GM12878 (cell line): Measurements from ENCODE around the gene UBC.

ENCODE experiments used
- DPF2 ChIP-seq: fragments of 450-650 bp; IDR thresholded peaks from 2 replicates; pipeline ENCODE4 v1.6.1; 2017; ENCODE audit warnings: mild to moderate bottlenecking
- EP300 ChIP-seq, 2 experiments: fragments of 150-350 bp in 1 of 2; IDR thresholded peaks; 2 replicates each; pipeline ENCODE4 v1.6.1; 2011 to 2012; ENCODE audit warnings: low read depth in 2 of 2, low read length in 2 of 2, borderline replicate concordance in 1 of 2, improper control_type of control experiment in 1 of 2, inconsistent platforms in 1 of 2; ENCODE audit not compliant: control insufficient read depth in 1 of 2
- FOXM1 ChIP-seq: IDR thresholded peaks from 2 replicates; pipeline ENCODE4 v1.6.1; 2012; ENCODE audit warnings: low read depth, mild to moderate bottlenecking, inconsistent platforms, low read length, moderate library complexity
- MXI1 ChIP-seq: fragments of 150-350 bp; IDR thresholded peaks from 2 replicates; pipeline ENCODE4 v1.6.1; 2011; ENCODE audit warnings: low read depth, mild to moderate bottlenecking, inconsistent platforms, low read length, improper control_type of control experiment
- POLR2A ChIP-seq: IDR thresholded peaks from 2 replicates; pipeline ENCODE4 v1.6.1; 2011; ENCODE audit warnings: low read depth, mild to moderate bottlenecking, low read length
- POLR2AphosphoS5 ChIP-seq: IDR thresholded peaks from 2 replicates; pipeline ENCODE4 v1.6.1; 2011; ENCODE audit warnings: mild to moderate bottlenecking, low read length, inconsistent platforms
- TCF12 ChIP-seq: IDR thresholded peaks from 2 replicates; pipeline ENCODE4 v1.6.1; 2011; ENCODE audit warnings: low read depth, mild to moderate bottlenecking, low read length
- TF ChIP-seq, protein P1 (sequence below): IDR thresholded peaks from 2 replicates; pipeline ENCODE4 v1.6.1; 2012; ENCODE audit warnings: mild to moderate bottlenecking, low read depth, low read length
- TF ChIP-seq, protein P2 (sequence below), 3 experiments: IDR thresholded peaks in 2 of 3; conservative IDR thresholded peaks in 1 of 3; 2 replicates each; pipeline ENCODE4 v1.5.1; 2011; ENCODE audit warnings: low read depth in 3 of 3, low read length in 3 of 3, mild to moderate bottlenecking in 3 of 3, control low read depth in 2 of 3, moderate library complexity in 2 of 3, inconsistent platforms in 1 of 3, mixed read lengths in 1 of 3; ENCODE audit not compliant: control insufficient read depth in 2 of 3, insufficient read depth in 1 of 3; ENCODE audit errors: extremely low read depth in 1 of 3
- TF ChIP-seq, protein P3 (sequence below): IDR thresholded peaks from 2 replicates; pipeline ENCODE4 v1.6.1; 2011; ENCODE audit warnings: low read depth, low read length, improper control_type of control experiment, borderline replicate concordance

DNA sequence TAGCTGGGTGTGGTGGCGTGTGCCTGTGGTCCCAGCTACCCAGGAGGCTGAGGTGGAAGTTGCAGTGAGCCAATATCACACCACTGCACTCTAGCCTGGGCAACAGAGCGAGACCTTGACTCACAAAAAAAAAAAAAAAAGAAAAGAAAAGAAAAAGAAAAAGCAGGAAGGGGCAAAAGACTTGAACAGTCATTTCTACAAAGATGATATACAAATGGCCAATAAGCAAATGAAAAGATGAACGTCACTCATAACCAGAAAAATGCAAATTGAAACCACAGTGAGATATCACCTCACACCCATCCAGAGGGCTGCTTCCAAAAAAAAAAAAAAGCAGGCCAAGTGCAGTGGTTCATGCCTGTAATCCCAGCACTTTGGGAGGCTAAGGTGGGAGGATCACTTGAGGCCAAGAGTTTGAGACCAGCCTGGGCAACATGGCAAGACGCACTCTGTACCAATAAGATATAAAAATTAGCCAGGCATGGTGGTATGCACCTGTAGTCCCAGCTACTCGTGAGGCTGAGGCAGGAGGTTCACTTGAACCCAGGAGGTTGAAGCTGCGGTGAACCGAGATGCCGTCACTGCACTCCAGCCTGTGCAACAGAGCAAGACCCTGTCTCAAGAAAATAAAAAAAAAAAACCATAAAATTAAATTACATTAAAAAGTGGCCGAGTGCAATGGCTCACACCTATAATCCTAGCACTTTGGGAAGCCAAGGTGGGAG, 20.5 kb downstream of the UBC start:
- TF ChIP-seq FOXM1 = no peak
- no peak for TF ChIP-seq TCF12
- TF ChIP-seq POLR2AphosphoS5 = no peak
- TF ChIP-seq, protein P1, sequence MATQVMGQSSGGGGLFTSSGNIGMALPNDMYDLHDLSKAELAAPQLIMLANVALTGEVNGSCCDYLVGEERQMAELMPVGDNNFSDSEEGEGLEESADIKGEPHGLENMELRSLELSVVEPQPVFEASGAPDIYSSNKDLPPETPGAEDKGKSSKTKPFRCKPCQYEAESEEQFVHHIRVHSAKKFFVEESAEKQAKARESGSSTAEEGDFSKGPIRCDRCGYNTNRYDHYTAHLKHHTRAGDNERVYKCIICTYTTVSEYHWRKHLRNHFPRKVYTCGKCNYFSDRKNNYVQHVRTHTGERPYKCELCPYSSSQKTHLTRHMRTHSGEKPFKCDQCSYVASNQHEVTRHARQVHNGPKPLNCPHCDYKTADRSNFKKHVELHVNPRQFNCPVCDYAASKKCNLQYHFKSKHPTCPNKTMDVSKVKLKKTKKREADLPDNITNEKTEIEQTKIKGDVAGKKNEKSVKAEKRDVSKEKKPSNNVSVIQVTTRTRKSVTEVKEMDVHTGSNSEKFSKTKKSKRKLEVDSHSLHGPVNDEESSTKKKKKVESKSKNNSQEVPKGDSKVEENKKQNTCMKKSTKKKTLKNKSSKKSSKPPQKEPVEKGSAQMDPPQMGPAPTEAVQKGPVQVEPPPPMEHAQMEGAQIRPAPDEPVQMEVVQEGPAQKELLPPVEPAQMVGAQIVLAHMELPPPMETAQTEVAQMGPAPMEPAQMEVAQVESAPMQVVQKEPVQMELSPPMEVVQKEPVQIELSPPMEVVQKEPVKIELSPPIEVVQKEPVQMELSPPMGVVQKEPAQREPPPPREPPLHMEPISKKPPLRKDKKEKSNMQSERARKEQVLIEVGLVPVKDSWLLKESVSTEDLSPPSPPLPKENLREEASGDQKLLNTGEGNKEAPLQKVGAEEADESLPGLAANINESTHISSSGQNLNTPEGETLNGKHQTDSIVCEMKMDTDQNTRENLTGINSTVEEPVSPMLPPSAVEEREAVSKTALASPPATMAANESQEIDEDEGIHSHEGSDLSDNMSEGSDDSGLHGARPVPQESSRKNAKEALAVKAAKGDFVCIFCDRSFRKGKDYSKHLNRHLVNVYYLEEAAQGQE = no peak
- TF ChIP-seq, protein P2, sequence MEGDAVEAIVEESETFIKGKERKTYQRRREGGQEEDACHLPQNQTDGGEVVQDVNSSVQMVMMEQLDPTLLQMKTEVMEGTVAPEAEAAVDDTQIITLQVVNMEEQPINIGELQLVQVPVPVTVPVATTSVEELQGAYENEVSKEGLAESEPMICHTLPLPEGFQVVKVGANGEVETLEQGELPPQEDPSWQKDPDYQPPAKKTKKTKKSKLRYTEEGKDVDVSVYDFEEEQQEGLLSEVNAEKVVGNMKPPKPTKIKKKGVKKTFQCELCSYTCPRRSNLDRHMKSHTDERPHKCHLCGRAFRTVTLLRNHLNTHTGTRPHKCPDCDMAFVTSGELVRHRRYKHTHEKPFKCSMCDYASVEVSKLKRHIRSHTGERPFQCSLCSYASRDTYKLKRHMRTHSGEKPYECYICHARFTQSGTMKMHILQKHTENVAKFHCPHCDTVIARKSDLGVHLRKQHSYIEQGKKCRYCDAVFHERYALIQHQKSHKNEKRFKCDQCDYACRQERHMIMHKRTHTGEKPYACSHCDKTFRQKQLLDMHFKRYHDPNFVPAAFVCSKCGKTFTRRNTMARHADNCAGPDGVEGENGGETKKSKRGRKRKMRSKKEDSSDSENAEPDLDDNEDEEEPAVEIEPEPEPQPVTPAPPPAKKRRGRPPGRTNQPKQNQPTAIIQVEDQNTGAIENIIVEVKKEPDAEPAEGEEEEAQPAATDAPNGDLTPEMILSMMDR (IDR thresholded peaks at IDR 0.05 in 2 of 3, conservative IDR thresholded peaks at IDR 0.05 in 1 of 3; ENCODE audit: control insufficient read depth in 2 of 3, extremely low read depth in 1 of 3, insufficient read depth in 1 of 3, low read depth in 3 of 3, low read length in 3 of 3) = no peak
- TF ChIP-seq, protein P3, sequence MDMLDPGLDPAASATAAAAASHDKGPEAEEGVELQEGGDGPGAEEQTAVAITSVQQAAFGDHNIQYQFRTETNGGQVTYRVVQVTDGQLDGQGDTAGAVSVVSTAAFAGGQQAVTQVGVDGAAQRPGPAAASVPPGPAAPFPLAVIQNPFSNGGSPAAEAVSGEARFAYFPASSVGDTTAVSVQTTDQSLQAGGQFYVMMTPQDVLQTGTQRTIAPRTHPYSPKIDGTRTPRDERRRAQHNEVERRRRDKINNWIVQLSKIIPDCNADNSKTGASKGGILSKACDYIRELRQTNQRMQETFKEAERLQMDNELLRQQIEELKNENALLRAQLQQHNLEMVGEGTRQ = no peak
- no peak for TF ChIP-seq MXI1
- TF ChIP-seq DPF2 = no peak
- TF ChIP-seq EP300 (IDR thresholded peaks at IDR 0.05; ENCODE audit: borderline replicate concordance in 1 of 2, control insufficient read depth in 1 of 2, low read depth in 2 of 2, low read length in 2 of 2) = 0 out of 4 replicates have a peak, but pooled peaks of 1 of the 2 experiments have one; percentile 9
- TF ChIP-seq POLR2A = no peak
